MM.1S (cell line): Measurements from ENCODE around the gene TMEM219.
"Not testable (repeated sequence)": the region's sequence is repeated elsewhere in the genome, so short reads cannot be mapped to it uniquely, and the experiment has no call there.

Source experiments
- DNase-seq: peaks from one replicate; pipeline ENCODE4 v3.0.0-alpha.2; 2015
- H2AFZ ChIP-seq: fragments of 300-600 bp; sonication (generic); 2 replicates; pipeline ENCODE4 v1.6.0; 2016; ENCODE audit warnings: antibody characterized with exemption, low read length
- H3F3A ChIP-seq: fragments of 300-600 bp; sonication (generic); 2 replicates; pipeline ENCODE4 v1.6.1; 2016; ENCODE audit warnings: mild to moderate bottlenecking, antibody characterized with exemption, low read length, moderate library complexity, mixed read lengths; ENCODE audit not compliant: insufficient read depth
- H3K27ac ChIP-seq: fragments of 300-600 bp; sonication (generic); 2 replicates; pipeline ENCODE4 v1.5.1; 2016; ENCODE audit warnings: mild to moderate bottlenecking, low read length
- H3K27me3 ChIP-seq: fragments of 300-600 bp; sonication (generic); replicated peaks from 2 replicates; pipeline ENCODE4 v1.6.0; 2016; ENCODE audit warnings: low read length; ENCODE audit not compliant: insufficient read depth
- H3K36me3 ChIP-seq: fragments of 300-600 bp; sonication (generic); replicated peaks from 2 replicates; pipeline ENCODE4 v1.6.1; 2016; ENCODE audit warnings: mild to moderate bottlenecking, low read length, mixed read lengths; ENCODE audit not compliant: insufficient read depth
- H3K4me1 ChIP-seq: fragments of 300-600 bp; sonication (generic); 2 replicates; pipeline ENCODE4 v1.6.1; 2016; ENCODE audit warnings: low read length, mixed read lengths
- H3K4me2 ChIP-seq: fragments of 300-600 bp; sonication (generic); 2 replicates; pipeline ENCODE4 v1.6.0; 2016; ENCODE audit warnings: low read depth, low read length
- H3K4me3 ChIP-seq: fragments of 300-600 bp; sonication (generic); 2 replicates; pipeline ENCODE4 v1.5.1; 2016; ENCODE audit warnings: low read length, mixed read lengths
- H3K79me2 ChIP-seq: fragments of 300-600 bp; sonication (generic); 2 replicates; pipeline ENCODE4 v1.6.1; 2016; ENCODE audit warnings: mixed run types, low read length, mixed read lengths
- H3K9ac ChIP-seq: fragments of 300-600 bp; sonication (generic); 2 replicates; pipeline ENCODE4 v1.6.1; 2016; ENCODE audit warnings: low read length, mixed read lengths
- H3K9me2 ChIP-seq: fragments of 300-600 bp; sonication (generic); replicated peaks from 2 replicates; pipeline ENCODE4 v1.6.1; 2016; ENCODE audit warnings: mild to moderate bottlenecking, low read length, mixed read lengths; ENCODE audit not compliant: insufficient read depth
- H3K9me3 ChIP-seq: fragments of 300-600 bp; sonication (generic); replicated peaks from 2 replicates; pipeline ENCODE4 v1.6.1; 2016; ENCODE audit warnings: mild to moderate bottlenecking, low read length, mixed read lengths; ENCODE audit not compliant: insufficient read depth
- H4K20me1 ChIP-seq: fragments of 300-600 bp; sonication (generic); 2 replicates; pipeline ENCODE4 v1.6.1; 2016; ENCODE audit warnings: mild to moderate bottlenecking, low read length, moderate library complexity, mixed read lengths; ENCODE audit not compliant: insufficient read depth
- CTCF ChIP-seq: fragments of 300-600 bp; sonication (generic); IDR thresholded peaks from 2 replicates; pipeline ENCODE4 v1.5.1; 2016; ENCODE audit warnings: antibody characterized with exemption, low read length, mixed read lengths
- EZH2 ChIP-seq: fragments of 300-600 bp; sonication (generic); optimal IDR thresholded peaks from 2 replicates; pipeline ENCODE3; 2017; ENCODE audit warnings: low read depth, mild to moderate bottlenecking, antibody characterized with exemption, low read length, mixed read lengths
- EZH2phosphoT487 ChIP-seq: fragments of 300-600 bp; sonication (generic); IDR thresholded peaks from 2 replicates; pipeline ENCODE4 v1.6.1; 2018; ENCODE audit warnings: antibody characterized with exemption, low read length

TMEM219 gene

DNA sequence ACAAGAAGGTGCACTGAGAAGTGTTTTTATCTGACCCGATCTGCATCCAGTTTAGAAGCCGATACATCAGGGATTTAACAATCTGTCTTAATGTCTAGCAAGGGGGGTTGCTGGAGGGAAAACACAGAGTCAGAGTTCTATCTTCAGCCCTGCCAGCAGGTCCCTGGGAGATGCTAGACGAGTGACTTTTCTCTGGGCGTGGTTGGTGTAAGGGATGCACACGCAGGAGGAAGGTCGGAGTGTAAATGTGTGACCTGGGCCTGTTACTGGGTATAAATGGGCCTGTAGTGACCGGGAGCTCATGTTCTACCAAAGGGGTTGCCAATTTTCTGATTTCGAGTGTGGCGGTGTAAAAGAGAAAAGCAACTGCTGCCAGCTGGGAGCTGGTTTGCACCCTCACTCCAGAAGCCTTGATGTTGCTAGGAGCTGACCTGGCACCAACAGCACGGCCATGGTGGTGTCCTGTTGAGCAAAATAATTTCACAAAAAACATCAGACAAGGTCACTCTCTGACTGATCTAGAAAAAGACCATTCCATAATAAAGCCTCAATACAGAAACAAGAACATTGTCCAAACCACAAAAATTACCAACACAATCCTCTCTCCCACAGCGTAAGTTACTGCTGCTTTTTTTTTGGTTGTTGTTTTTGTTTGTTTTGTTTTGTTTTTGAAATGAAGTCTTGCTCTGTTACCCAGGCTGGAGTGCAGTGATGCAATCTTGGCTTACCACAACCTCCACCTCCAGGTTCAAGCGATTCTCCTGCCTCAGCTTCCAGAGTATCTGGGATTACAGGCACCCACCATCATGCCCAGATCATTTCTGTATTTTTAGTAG lies 34.6 kb upstream of the TMEM219 start:
- Histone ChIP-seq H3K4me1 (0 out of 2 replicates have a peak, but pooled peaks cover 7% of the 10 kb centered on the region), H3K27me3 (no peaks in the 10 kb centered on the region), H3K4me3 (peak overlapping the region; percentile 92), H3K27ac (no peak overlapping the region), H4K20me1 (no peaks in the 10 kb centered on the region), H3K9me2 (no peaks in the 10 kb centered on the region), H3K9ac (no peak overlapping the region; the same call in 1 of the 2 replicates), H3K4me2 (peak overlapping the region; percentile 92), H3K36me3 (no peaks in the 10 kb centered on the region), H3K9me3 (no peaks in the 10 kb centered on the region), H2AFZ (peak overlapping the region; percentile 92; the same call in 1 of the 2 replicates), H3K79me2 (peaks cover 17% of the 10 kb centered on the region), H3F3A (peaks cover 5% of the 10 kb centered on the region; the same call in 1 of the 2 replicates)
- DNase-seq = no peak
- TF ChIP-seq EZH2 (no peak), EZH2phosphoT487 (no peak), CTCF (no peak)

- not testable (repeated sequence) for H3F3A ChIP-seq, H2AFZ ChIP-seq
Measured at GRCh38 chr16:29931750-29932149, 30.1 kb upstream of the TMEM219 start.

GRCh38 chr16:29940656-29941055 lies 21.2 kb upstream of the TMEM219 start:
- no peak for DNase-seq
- TF ChIP-seq EZH2 = no peak
- no peak for TF ChIP-seq EZH2phosphoT487
- TF ChIP-seq CTCF = no peak
- Histone ChIP-seq H3K4me1 (no peaks in the 10 kb centered on the region), H3K4me2 (no peak overlapping the region), H3K79me2 (no peaks in the 10 kb centered on the region), H2AFZ (no peak overlapping the region), H3K27me3 (peaks cover 6% of the 10 kb centered on the region; the same call in 1 of the 2 replicates), H3K4me3 (no peak overlapping the region), H3F3A (no peaks in the 10 kb centered on the region), H3K9me3 (no peaks in the 10 kb centered on the region), H3K36me3 (no peaks in the 10 kb centered on the region), H3K9ac (no peak overlapping the region), H3K27ac (no peak overlapping the region), H4K20me1 (no peaks in the 10 kb centered on the region), H3K9me2 (no peaks in the 10 kb centered on the region)

More at GRCh38 chr16:29931750-29932149, 30.1 kb upstream of the TMEM219 start:
- not testable (repeated sequence) for H3K4me2 ChIP-seq, H3K9ac ChIP-seq, H4K20me1 ChIP-seq, H3K79me2 ChIP-seq, H3K4me3 ChIP-seq, H3K4me1 ChIP-seq, H3K9me3 ChIP-seq, H3K9me2 ChIP-seq, H3K27ac ChIP-seq, H3K27me3 ChIP-seq, DNase-seq, H3K36me3 ChIP-seq
